NCI-H1417 (cell line): ENCODE results near the gene UNC119.

ENCODE experiments used
- DNase-seq, 3 experiments: peaks; one replicate each; lab custom pipeline; 2025; lab: John Stamatoyannopoulos, UW

Gene UNC119

GRCh38 chr17:28573040-28573380 lies 20.6 kb upstream of the UNC119 start:
- no peak for DNase-seq

- no peak for DNase-seq
Measured at GRCh38 chr17:28572259-28573039, 20.0 kb upstream of the UNC119 start.

- peak; percentile 92 to 96 (median 94) for DNase-seq
Measured at GRCh38 chr17:28571361-28572122, 19.1 kb upstream of the UNC119 start, which contains the start of gene PIGS. Gene PIGS, minus strand, starts transcription at chr17:28571524. Its CDS starts 28 bp downstream, at chr17:28571496.

- peak; percentile 31 to 79 (median 76) for DNase-seq
Measured at GRCh38 chr17:28570716-28571360, 18.4 kb upstream of the UNC119 start.

- no peak for DNase-seq
Measured at GRCh38 chr17:28569446-28569845, 17.0 kb upstream of the UNC119 start.

- DNase-seq = no peak
Measured at GRCh38 chr17:28567604-28568003, 15.2 kb upstream of the UNC119 start.

- no peak for DNase-seq
Measured at GRCh38 chr17:28563475-28563874, 11.1 kb upstream of the UNC119 start.

- no peak for DNase-seq
Measured at GRCh38 chr17:28555022-28555421, 2.6 kb upstream of the UNC119 start.

GRCh38 chr17:28554565-28554964 lies 2.1 kb upstream of the UNC119 start:
- no peak for DNase-seq

- no peak for DNase-seq
Measured at GRCh38 chr17:28553000-28553505, 629 bp upstream of the UNC119 start.

GRCh38 chr17:28551421-28552175 lies 826 bp downstream of the UNC119 start:
- DNase-seq = peak in 2 of 3 experiments; percentile 68 to 72

GRCh38 chr17:28550858-28551257 lies 1.6 kb downstream of the UNC119 start:
- no peak for DNase-seq

- DNase-seq = no peak
Measured at GRCh38 chr17:28549236-28550132, 2.9 kb downstream of the UNC119 start.

GRCh38 chr17:28548417-28549130 lies 3.9 kb downstream of the UNC119 start:
- no peak for DNase-seq

GRCh38 chr17:28547623-28548416 lies 4.6 kb downstream of the UNC119 start:
- peak; percentile 17 to 53 (median 42) for DNase-seq

GRCh38 chr17:28547096-28547622 lies 5.3 kb downstream of the UNC119 start:
- DNase-seq = no peak

- peak in 1 of 3 experiments; percentile 35 for DNase-seq
Measured at GRCh38 chr17:28545787-28546415, 6.5 kb downstream of the UNC119 start.

- no peak for DNase-seq
Measured at GRCh38 chr17:28545141-28545503, 7.3 kb downstream of the UNC119 start.
